Nephron (organoid): ENCODE measurements around the gene ERMARD.
A peak's percentile ranks its signal among the peaks of the same experiment; 100 is the strongest.

Experiments used
- H3K27ac Mint-ChIP-seq, 3 experiments: 2 replicates each; pipeline ENCODE4 v1.8.0; 2020; ENCODE audit warnings: mixed read lengths in 3 of 3, mild to moderate bottlenecking in 2 of 3, moderate library complexity in 1 of 3
- H3K27me3 Mint-ChIP-seq: 2 replicates; pipeline ENCODE4 v1.8.0; 2021; ENCODE audit warnings: low read depth, mild to moderate bottlenecking, moderate library complexity, mixed read lengths
- H3K36me3 Mint-ChIP-seq: 2 replicates; pipeline ENCODE4 v1.8.0; 2020; ENCODE audit warnings: low read depth, mixed read lengths
- H3K4me1 Mint-ChIP-seq: 2 replicates; pipeline ENCODE4 v1.8.0; 2020; ENCODE audit warnings: mixed read lengths
- H3K4me3 Mint-ChIP-seq, 3 experiments: 2 replicates each; pipeline ENCODE4 v1.8.0; 2020; ENCODE audit warnings: mild to moderate bottlenecking in 3 of 3, mixed read lengths in 3 of 3, moderate library complexity in 2 of 3
- H3K9me3 Mint-ChIP-seq: 2 replicates; pipeline ENCODE4 v1.8.0; 2020; ENCODE audit warnings: mixed read lengths
- CTCF ChIP-seq, 3 experiments: fragments of 200-600 bp; sonication (generic); IDR thresholded peaks; one replicate each; pipeline ENCODE4 v1.5.0; 2021; ENCODE audit warnings: antibody characterized with exemption in 3 of 3; ENCODE audit not compliant: unreplicated experiment in 3 of 3

Gene ERMARD

GRCh38 chr6:169726049-169726400, 25.4 kb upstream of the ERMARD start:
- no peak for TF ChIP-seq CTCF (IDR thresholded peaks at IDR 0.05; ENCODE audit: unreplicated experiment in 3 of 3)
- H3K4me1 Mint-ChIP-seq, result peaks cover 34% of the 10 kb centered on the region
- H3K9me3 Mint-ChIP-seq, result no peaks in the 10 kb centered on the region
- peak overlapping the region; percentile 87 to 96 (median 92) for H3K4me3 Mint-ChIP-seq
- H3K36me3 Mint-ChIP-seq, result no peaks in the 10 kb centered on the region
- no peaks in the 10 kb centered on the region for H3K27me3 Mint-ChIP-seq
- peak overlapping the region; percentile 97 to 98 (median 98) for H3K27ac Mint-ChIP-seq

- no peak for TF ChIP-seq CTCF (IDR thresholded peaks at IDR 0.05; ENCODE audit: unreplicated experiment in 3 of 3)
- peaks cover 25% of the 10 kb centered on the region for H3K4me1 Mint-ChIP-seq
These were observed 24.5 kb upstream of the ERMARD start for GRCh38 chr6:169726963-169727362.

GRCh38 chr6:169729961-169730360, 21.5 kb upstream of the ERMARD start:
- H3K27ac Mint-ChIP-seq, result no peak overlapping the region
- H3K9me3 Mint-ChIP-seq, result peaks cover 5% of the 10 kb centered on the region
- H3K4me1 Mint-ChIP-seq, result peaks cover 12% of the 10 kb centered on the region
- H3K36me3 Mint-ChIP-seq, result no peaks in the 10 kb centered on the region
- H3K4me3 Mint-ChIP-seq, result no peak overlapping the region
- TF ChIP-seq CTCF (IDR thresholded peaks at IDR 0.05; ENCODE audit: unreplicated experiment in 3 of 3), result no peak
- no peaks in the 10 kb centered on the region for H3K27me3 Mint-ChIP-seq

More at GRCh38 chr6:169726963-169727362, 24.5 kb upstream of the ERMARD start:
- no peaks in the 10 kb centered on the region for H3K9me3 Mint-ChIP-seq
- no peak overlapping the region for H3K27ac Mint-ChIP-seq
- no peaks in the 10 kb centered on the region for H3K36me3 Mint-ChIP-seq
- no peak overlapping the region for H3K4me3 Mint-ChIP-seq
- H3K27me3 Mint-ChIP-seq, result no peaks in the 10 kb centered on the region

- Mint-ChIP-seq H3K9me3 (peaks cover 8% of the 10 kb centered on the region), H3K27ac (peak overlapping the region; percentile 40 to 86 (median 45)), H3K36me3 (no peaks in the 10 kb centered on the region), H3K4me1 (peaks cover 13% of the 10 kb centered on the region), H3K4me3 (peak overlapping the region in 1 of 3 experiments; percentile 62), H3K27me3 (no peaks in the 10 kb centered on the region)
- no peak for TF ChIP-seq CTCF (IDR thresholded peaks at IDR 0.05; ENCODE audit: unreplicated experiment in 3 of 3)
These were observed 13.0 kb upstream of the ERMARD start for GRCh38 chr6:169738204-169738975.

- H3K27me3 Mint-ChIP-seq, result no peaks in the 10 kb centered on the region
- H3K4me3 Mint-ChIP-seq, result no peak overlapping the region
- H3K36me3 Mint-ChIP-seq, result no peaks in the 10 kb centered on the region
- no peak for TF ChIP-seq CTCF (IDR thresholded peaks at IDR 0.05; ENCODE audit: unreplicated experiment in 3 of 3)
- peaks cover 13% of the 10 kb centered on the region for H3K4me1 Mint-ChIP-seq
- peaks cover 8% of the 10 kb centered on the region for H3K9me3 Mint-ChIP-seq
- H3K27ac Mint-ChIP-seq, result peak overlapping the region; percentile 40 to 86 (median 45)
These were observed 12.4 kb upstream of the ERMARD start for GRCh38 chr6:169738976-169739529.

- Mint-ChIP-seq H3K4me1 (peaks cover 13% of the 10 kb centered on the region), H3K27me3 (no peaks in the 10 kb centered on the region), H3K9me3 (peaks cover 13% of the 10 kb centered on the region), H3K36me3 (no peaks in the 10 kb centered on the region), H3K27ac (no peak overlapping the region), H3K4me3 (no peak overlapping the region)
- no peak for TF ChIP-seq CTCF (IDR thresholded peaks at IDR 0.05; ENCODE audit: unreplicated experiment in 3 of 3)
These were observed 10.1 kb upstream of the ERMARD start for GRCh38 chr6:169741344-169741743.
